Raji (cell line): ENCODE data around the gene PAX2.

Source experiments
- POLR2A ChIP-seq: IDR thresholded peaks from 2 replicates; pipeline ENCODE4 v1.6.1; 2011; ENCODE audit warnings: low read depth, low read length, control low read depth; ENCODE audit not compliant: insufficient read depth

The PAX2 gene

GRCh38 chr10:100803908-100804307, 58.5 kb downstream of the PAX2 start:
- TF ChIP-seq POLR2A: no peak

GRCh38 chr10:100805543-100806355, 60.4 kb downstream of the PAX2 start:
- TF ChIP-seq POLR2A: no peak

GRCh38 chr10:100806356-100806645, 60.9 kb downstream of the PAX2 start:
- no peak for TF ChIP-seq POLR2A

GRCh38 chr10:100807241-100807951, 62.0 kb downstream of the PAX2 start:
- TF ChIP-seq POLR2A: no peak

- TF ChIP-seq POLR2A: no peak
These were observed 63.5 kb downstream of the PAX2 start for GRCh38 chr10:100808876-100809275.

- no peak for TF ChIP-seq POLR2A
These were observed 64.9 kb downstream of the PAX2 start for GRCh38 chr10:100810091-100810834.

GRCh38 chr10:100810835-100811116, 65.4 kb downstream of the PAX2 start:
- no peak for TF ChIP-seq POLR2A

- no peak for TF ChIP-seq POLR2A
These were observed 65.9 kb downstream of the PAX2 start for GRCh38 chr10:100811261-100811660.

- TF ChIP-seq POLR2A: no peak
These were observed 66.7 kb downstream of the PAX2 start for GRCh38 chr10:100811752-100812750.

- no peak for TF ChIP-seq POLR2A
These were observed 67.6 kb downstream of the PAX2 start for GRCh38 chr10:100812978-100813377.

- no peak for TF ChIP-seq POLR2A
These were observed 69.5 kb downstream of the PAX2 start for GRCh38 chr10:100814751-100815474.

GRCh38 chr10:100816671-100817070, 71.3 kb downstream of the PAX2 start:
- no peak for TF ChIP-seq POLR2A

GRCh38 chr10:100817268-100817839, 72.0 kb downstream of the PAX2 start:
- no peak for TF ChIP-seq POLR2A

GRCh38 chr10:100819424-100819823, 74.0 kb downstream of the PAX2 start:
- no peak for TF ChIP-seq POLR2A
